Ishikawa (cell line): Measurements from ENCODE around the gene RETN.

Experiments
- CEBPB ChIP-seq: IDR thresholded peaks from 2 replicates; pipeline ENCODE4 v1.6.1; 2012
- CREB1 ChIP-seq: IDR thresholded peaks from 2 replicates; pipeline ENCODE4 v1.6.1; 2012; ENCODE audit warnings: low read depth
- EGR1 ChIP-seq: IDR thresholded peaks from 2 replicates; pipeline ENCODE4 v1.6.1; 2012
- EP300 ChIP-seq: IDR thresholded peaks from 2 replicates; pipeline ENCODE4 v1.6.1; 2012; ENCODE audit warnings: borderline replicate concordance
- MAX ChIP-seq: IDR thresholded peaks from 2 replicates; pipeline ENCODE4 v1.6.1; 2012
- NFIC ChIP-seq: IDR thresholded peaks from 2 replicates; pipeline ENCODE4 v1.6.1; 2012
- RAD21 ChIP-seq: IDR thresholded peaks from 2 replicates; pipeline ENCODE4 v1.6.1; 2012; ENCODE audit warnings: low read depth
- REST ChIP-seq: IDR thresholded peaks from 2 replicates; pipeline ENCODE4 v1.6.1; 2012; ENCODE audit warnings: low read depth, mild to moderate bottlenecking
- TEAD4 ChIP-seq: IDR thresholded peaks from 2 replicates; pipeline ENCODE4 v1.6.1; 2012
- USF1 ChIP-seq: IDR thresholded peaks from 2 replicates; pipeline ENCODE4 v1.6.1; 2012

DNA sequence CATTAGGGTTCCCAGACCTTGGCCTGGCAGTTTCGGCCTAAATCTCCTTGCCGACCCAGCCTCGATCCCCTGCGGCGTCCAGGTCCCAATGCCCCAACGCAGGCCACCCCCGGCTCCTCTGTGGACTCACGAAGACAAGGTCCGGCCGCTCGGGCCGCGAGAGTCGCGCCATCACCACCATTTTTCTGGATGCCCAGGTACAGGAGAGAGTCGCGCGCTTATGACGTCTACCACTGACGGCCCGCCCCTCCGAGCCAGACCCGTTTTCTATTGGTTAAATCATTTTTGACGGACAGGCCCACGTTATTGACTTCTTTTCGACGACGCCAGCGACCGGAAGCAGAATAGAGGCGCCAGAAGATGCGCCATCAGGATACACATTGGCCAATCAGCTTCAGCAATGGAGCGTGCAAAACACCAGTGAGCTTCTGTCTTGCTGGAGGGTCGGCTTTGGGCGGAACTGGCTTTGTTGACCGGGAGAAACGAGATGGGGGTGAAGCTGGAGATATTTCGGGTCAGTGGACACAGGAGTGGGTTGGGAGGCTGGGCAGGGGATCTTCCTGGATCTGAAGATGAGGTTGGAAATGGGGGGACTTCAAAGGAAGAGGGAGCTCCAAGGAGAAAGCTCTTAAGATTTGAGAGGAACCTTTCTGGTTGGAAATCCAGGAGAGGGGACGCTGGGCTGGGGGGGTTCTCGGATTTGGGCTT lies 39.3 kb upstream of the RETN start, which contains the start of the genes PET100 and XAB2:
- TF ChIP-seq TEAD4 (no peak), EP300 (no peak), MAX (peak; percentile 68), RAD21 (no peak), CEBPB (no peak), USF1 (peak; percentile 29; the same call in 1 of the 2 replicates), NFIC (0 out of 2 replicates have a peak, but pooled peaks have one; percentile 6), REST (no peak), EGR1 (no peak), CREB1 (peak; percentile 98)
